HuH-7 (cell line): ENCODE results near the gene CPA4.
A peak's percentile ranks its signal among the peaks of the same experiment; 100 is the strongest.

Experiments used
- DNase-seq: peaks from one replicate; pipeline ENCODE4 v3.0.0; 2011; ENCODE audit warnings: low spot score

CPA4 gene

GRCh38 chr7:130274983-130275591 lies 17.9 kb upstream of the CPA4 start:
- no peak for DNase-seq

- no peak for DNase-seq
Measured at GRCh38 chr7:130275826-130276297, 17.1 kb upstream of the CPA4 start.

DNA sequence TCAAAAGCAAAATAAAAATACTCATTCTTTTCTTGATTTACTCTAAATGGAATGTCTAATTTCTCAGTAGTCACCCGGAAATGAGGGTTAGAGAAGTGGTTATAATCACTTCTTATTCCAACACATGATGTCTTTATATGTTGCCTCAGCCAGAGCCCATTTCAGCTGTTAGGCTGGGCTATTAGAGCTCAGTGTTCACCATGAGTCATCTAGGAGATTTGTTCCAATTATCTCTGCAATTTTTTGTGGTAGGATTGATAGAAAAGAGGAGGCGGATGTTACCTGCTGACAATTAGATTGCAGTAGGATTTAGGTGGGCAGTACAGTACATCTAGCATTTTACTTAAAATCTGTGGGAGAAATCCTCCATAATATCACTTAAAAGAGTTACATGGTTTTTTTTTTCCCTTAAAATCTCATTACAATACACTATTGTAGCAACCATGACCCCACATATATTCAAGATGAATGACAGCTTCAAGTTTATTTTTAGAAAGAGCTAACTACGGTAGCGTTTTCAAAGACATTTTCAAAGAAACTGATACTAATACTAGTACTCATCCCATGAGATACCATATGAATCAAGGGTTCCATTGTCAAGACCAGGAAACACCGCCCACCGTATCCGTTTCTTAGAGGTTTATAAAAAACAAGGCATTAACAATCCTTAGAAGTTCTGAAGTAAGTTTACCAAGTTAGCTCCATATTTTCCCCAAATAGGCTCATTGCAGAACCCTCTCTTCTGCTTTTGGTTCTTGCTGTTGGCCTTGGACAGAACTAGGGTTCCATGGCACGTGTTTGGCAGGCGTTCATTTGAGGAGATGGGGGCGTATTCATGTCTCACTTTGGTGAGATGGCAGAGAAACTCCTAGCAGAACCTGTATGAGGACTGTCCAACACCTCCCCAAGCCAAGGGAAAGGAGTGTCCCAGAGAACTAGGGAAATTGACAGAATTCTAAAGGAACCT lies 15.9 kb upstream of the CPA4 start:
- DNase-seq: no peak

GRCh38 chr7:130277763-130278643 lies 15.0 kb upstream of the CPA4 start:
- peak; percentile 60 for DNase-seq

- DNase-seq: no peak
Measured at GRCh38 chr7:130278860-130279259, 14.1 kb upstream of the CPA4 start.

- DNase-seq: no peak
Measured at GRCh38 chr7:130279286-130279685, 13.7 kb upstream of the CPA4 start.

GRCh38 chr7:130279906-130280305 lies 13.1 kb upstream of the CPA4 start:
- no peak for DNase-seq

DNA sequence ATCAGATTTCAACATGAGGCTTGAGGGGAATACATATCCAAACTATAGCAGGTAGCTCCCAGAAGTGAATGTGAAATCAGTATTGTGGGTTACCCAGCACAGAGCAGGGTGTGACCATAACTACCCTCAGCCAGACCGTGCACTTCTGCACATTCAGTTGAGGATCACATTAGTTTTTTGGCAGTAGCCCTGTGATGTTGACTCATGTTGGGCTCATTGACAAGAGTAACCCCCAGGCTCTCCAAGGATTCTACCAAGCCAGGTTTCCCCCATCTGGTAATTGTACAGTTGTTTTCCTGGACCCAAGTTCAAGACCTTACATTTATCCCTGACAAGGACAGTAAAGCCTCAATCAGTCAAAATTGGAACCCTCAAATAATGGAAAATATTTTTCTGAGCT lies 11.7 kb upstream of the CPA4 start:
- DNase-seq: no peak

DNA sequence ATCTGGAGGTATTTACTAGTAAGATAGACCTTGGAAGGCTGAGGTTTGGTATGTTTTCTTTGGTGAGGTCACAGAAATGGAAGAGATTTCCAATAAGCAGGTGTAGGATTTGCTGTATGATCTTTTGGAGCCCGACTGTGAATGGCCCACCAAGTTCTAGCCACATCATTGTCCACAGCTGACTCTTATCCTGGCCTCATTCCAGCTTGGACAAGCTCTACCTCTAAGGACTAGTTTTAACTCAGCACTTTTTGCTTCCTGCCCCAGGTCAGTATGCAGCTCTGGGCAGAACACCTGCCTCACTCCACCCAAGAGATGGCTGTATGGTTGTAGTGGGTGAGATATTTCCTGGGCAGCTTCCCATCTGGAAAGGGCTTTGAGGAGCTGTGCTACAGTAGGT lies 6.1 kb upstream of the CPA4 start:
- DNase-seq: no peak

- DNase-seq: no peak
Measured at GRCh38 chr7:130288168-130288567, 4.8 kb upstream of the CPA4 start.

DNA sequence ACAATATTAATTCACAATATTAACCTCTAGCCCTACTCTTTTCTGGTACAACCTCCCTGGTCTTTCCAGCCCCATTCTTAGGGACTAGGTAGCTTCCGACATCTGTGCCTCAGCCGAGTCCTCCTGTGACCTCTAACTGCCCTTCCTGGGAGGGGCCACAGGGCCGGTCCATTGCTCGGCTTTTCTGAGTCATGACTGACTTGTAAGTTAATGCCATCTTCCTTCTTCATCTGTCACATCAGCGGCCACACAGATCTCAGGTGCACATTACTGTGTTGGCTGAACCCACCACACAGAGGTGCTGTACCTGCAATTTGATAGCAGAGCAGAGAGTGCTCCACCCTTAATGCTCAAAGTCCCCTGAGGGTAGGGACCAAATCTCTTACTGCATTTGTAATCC lies 4.1 kb upstream of the CPA4 start:
- DNase-seq: no peak

GRCh38 chr7:130289478-130289877 lies 3.5 kb upstream of the CPA4 start:
- DNase-seq: no peak

- DNase-seq: no peak
Measured at GRCh38 chr7:130290745-130291144, 2.2 kb upstream of the CPA4 start.

DNA sequence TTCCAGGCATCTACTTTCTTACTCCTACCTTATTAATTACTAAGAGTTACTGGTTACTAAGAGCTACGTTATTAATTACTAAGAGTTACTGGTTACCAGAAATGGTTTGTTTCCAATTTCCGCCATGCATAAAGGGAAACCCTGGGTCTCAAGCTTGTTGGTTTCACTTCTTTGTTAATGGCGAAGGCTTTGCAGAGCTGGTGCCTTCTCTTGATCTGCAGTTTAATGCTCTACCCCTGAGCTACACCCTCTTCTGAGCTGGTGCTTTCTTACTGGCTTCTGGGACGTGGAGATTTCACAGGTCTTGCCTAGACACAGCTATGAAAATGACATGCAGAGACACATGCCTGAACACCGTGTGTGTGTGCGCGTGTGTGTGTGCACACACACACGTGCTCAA lies 560 bp downstream of the CPA4 start:
- no peak for DNase-seq

GRCh38 chr7:130294314-130294713 lies 1.4 kb downstream of the CPA4 start:
- no peak for DNase-seq

DNA sequence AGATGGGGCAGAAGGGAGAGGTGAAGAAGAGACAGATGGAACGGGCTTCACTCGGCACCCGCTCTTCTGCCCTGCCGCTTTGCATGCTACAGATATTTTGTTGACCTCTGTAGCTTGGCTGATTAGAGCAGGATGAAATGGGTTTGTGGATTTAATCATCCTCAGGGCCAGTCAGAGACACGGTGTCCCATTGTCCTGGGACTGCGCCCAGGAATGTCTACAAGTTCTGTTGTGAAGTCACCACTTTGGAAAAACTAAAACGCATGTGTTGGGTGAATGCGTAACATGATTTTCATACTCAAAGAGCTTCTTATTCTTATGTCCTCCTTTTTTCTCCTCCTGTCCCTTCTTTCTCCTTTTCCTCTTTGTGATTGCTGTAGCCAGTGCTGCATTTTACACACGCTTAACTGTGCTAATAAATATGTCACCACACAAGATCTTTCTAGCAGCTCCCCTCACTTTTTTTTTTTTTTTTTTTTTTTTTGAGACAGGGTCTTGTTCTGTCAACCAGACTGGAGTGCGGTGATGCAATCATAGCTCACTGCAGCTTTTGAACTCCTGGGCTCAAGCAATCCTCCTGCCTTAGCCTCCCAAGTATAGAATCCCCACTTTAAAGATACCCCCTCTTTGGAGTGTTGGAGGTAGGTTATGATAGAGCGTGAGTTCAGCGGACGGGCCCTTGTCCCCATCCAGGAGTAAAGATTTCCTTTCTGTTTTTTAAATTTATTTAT lies 3.4 kb downstream of the CPA4 start:
- DNase-seq: no peak

GRCh38 chr7:130297628-130298543 lies 4.9 kb downstream of the CPA4 start:
- no peak for DNase-seq

DNA sequence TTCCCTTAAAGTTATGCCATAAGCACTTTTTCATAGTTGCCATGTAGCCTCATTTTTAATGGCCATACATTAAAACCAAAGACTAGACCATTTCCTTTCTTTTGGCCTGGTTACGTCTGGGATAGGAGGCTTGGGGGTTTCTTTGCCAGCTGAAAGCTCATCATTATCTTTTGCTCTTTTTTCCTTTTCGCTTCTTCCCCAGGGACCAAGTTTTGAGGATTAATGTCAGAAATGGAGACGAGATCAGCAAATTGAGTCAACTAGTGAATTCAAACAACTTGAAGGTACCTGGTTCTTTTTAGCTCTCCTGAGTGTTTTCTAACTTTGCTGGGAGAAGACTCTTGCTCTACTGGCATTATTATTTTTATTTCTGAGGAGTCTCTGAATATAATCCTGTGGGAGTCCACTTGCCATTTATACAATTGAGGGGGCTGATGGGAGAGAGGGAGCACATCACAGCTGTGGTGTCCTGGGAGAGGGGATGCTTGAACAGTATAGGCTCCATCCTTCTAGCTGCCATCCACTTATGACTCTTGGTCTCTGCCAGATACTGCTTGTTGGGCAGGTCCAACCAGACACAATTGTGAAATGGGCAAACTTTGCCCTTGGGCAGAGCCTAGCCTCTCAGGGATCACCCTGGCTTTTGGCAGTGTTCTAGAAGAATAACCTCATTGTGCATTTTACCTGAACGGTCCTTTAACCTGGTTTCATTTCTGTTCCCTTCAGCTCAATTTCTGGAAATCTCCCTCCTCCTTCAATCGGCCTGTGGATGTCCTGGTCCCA lies 5.8 kb downstream of the CPA4 start:
- no peak for DNase-seq

DNA sequence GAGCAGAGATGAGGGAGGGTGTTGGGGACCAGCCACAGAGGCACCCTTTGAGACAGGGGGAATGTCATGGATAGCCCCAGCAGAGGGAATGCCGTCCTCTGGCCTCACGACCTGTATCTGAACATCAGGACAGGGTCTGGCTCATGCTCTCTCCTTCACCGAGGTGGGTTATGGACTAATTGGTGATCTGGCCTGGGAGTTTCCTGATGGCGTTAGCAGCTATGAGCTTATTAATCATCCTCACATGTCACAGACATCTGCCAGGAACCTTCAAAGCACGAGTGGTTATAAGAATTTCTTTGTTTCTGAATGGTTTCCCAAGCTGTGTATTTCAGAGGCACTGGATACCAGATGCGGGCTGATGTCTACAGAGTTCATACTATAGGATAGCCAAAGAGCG lies 6.9 kb downstream of the CPA4 start:
- no peak for DNase-seq

GRCh38 chr7:130301501-130302020 lies 8.6 kb downstream of the CPA4 start:
- DNase-seq: no peak
